ENCODE measurements around the gene SMOC1.

SMOC1 gene

GRCh38 chr14:69865701-69866365 is 13.4 kb upstream of the SMOC1 start:
- DNase-seq: no peak

DNA sequence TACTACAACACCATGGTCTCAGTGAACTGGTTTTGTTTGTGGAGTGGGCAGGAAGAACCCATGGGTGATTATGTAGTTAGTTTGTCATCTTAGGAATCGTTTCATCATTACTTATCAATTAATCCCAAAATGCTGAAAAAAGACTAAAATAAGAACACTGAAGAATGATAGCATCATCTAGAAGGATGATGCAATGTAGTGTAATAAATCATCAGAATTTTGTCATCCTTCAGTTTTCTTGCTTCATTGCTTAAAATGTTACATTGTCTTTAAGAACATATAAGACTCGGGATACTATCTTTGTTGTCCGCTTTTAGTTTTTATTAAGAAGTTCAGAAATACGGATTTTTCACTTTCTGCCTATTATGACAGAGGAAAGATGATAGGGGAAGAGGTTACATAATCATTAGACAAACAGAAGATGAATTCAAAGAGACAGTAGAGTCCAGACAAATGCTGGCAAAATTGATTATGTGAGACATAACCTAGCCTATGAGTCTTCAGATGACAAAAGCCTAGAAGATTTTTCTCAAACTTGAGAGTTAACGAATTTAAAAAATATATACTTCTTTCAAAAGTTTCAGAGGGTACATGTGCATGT is 10.8 kb upstream of the SMOC1 start:
- DNase-seq: no peak

DNA sequence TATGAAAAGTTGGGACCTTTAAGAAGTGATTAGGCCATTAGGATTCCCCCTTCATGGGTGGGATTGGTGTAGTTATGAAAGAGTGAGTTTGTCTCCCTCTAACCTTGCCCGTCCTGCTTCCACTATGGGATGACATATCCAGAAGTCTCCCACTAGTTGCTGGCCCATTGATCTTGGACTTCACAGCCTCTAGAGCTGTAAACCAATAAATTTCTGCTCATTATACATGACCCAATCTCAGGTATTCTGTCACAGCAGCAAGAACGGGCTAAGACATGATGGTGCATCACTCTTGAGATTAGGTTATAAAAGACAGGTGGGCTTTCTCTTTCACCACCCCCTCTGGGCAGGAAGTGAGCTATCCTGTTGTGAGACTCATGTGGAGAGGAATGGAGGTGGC is 8.6 kb upstream of the SMOC1 start:
- no peak for DNase-seq

DNA sequence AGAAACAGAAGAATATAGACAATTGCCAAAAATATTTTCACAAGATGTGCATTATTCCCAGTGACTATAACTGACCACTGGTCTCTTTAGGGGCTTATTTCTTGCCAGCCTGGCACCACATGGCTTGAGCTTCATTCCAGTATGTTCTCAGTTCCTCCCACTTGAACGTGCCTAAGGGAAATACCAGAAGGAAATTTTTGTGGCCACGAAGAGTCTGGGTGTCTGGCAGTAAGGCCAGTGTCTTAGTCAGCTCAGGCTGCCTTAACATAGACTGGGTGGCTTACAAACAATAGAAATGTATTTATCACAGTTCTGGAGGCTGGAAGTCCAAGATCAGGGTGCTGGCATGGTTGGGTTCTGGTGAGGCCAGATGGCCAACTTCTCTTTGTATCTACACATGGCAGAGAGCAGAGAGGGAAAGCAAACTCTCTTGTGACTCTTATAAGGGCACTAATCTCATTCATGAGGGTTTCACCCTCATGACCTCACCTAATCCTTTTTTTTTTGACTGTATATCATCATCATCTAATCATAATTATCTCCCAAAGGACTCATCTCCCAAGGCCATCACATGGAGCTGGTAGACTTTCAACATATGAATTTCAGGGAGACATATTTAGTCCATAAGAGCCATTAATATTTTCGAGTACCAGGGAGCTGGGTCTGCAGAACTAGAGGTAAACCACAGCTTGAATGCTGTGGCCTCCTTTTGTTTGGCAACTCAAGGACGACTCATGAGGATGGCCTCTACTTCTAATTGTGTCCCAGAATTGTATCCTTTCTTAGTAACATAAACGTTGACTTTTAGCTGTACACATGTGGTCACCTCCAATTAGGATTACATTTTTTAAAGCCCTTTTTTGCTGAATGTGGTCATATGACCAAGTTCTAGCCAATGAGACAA is 5.1 kb upstream of the SMOC1 start:
- no peak for DNase-seq

DNA sequence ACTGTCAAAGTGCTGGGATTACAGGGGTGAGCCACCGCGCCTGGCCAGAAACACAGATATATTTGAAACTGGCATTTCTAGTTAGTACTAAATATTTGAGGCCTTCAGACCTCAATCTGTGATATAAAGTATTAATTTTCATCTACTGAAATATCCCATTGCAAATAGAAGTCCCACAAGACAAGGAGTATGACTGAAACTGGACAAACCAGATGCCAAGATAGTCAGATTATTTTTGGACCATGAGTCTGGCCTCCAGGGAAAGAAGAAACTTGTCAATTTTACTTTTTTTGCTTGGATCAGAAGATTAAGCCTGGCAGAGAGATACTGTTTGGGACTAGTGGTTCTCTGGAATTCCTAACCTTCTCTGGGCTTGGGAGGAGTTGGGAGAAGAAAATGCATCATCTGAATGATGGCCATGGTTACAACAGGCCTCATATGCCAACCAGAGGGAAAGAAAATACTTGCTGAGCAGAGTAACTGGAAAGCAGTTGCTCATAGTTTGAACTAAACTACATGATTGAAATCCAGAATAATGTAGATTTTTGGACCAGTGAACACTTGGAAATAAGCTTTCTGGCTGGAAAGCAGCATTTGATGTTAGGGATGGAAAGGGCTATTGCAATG is 2.9 kb upstream of the SMOC1 start:
- no peak for DNase-seq

DNA sequence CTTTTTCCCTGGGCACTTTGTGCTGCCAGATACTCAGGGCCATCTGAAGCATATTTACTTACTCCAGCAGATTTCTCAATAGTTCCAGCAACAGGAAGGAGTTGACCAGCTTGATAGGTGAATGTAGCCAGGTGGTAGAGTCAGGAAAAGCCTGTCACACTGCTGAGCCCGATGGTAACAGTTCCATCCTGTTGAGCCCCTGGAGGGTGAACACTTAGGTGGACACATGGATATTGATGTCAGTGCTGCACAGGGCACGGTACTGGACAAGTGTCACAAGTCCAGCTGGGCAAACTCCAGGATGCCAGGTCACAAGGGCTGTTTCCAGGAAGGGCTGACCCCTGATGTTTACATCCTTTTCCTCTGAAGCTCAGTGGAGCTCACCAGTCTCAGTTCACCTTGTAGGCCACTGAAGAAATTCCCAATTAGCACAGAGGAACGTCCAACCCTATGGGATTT is 2.3 kb upstream of the SMOC1 start:
- DNase-seq: no peak

DNA sequence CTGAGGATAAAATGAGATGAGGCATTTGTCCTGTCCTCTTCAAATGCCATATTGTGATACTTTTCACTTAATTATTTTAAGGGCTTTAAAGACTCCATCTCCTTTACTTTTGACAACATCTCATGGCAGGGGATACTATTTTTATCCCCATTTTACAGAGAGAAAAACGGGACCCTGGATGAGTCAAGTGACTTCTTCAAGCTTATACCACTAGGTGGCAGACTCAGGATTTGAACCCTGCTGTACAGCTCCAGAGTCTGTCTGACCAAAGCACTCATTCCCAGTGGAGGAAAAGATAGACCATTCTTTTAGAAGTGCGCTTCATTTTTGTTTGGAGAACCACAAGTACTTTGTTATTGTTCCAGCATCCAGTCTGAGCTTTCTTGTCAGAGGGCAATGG is 1.7 kb upstream of the SMOC1 start:
- no peak for DNase-seq

GRCh38 chr14:69878251-69878650 is 965 bp upstream of the SMOC1 start:
- DNase-seq: no peak

GRCh38 chr14:69880044-69880487 is 850 bp downstream of the SMOC1 start:
- no peak for DNase-seq

GRCh38 chr14:69880893-69881292 is 1.7 kb downstream of the SMOC1 start:
- no peak for DNase-seq

- no peak for DNase-seq
Measured at GRCh38 chr14:69882116-69882864, 3.1 kb downstream of the SMOC1 start.

- no peak for DNase-seq
Measured at GRCh38 chr14:69882915-69883314, 3.7 kb downstream of the SMOC1 start.

GRCh38 chr14:69886453-69887242 is 7.4 kb downstream of the SMOC1 start:
- DNase-seq: no peak

DNA sequence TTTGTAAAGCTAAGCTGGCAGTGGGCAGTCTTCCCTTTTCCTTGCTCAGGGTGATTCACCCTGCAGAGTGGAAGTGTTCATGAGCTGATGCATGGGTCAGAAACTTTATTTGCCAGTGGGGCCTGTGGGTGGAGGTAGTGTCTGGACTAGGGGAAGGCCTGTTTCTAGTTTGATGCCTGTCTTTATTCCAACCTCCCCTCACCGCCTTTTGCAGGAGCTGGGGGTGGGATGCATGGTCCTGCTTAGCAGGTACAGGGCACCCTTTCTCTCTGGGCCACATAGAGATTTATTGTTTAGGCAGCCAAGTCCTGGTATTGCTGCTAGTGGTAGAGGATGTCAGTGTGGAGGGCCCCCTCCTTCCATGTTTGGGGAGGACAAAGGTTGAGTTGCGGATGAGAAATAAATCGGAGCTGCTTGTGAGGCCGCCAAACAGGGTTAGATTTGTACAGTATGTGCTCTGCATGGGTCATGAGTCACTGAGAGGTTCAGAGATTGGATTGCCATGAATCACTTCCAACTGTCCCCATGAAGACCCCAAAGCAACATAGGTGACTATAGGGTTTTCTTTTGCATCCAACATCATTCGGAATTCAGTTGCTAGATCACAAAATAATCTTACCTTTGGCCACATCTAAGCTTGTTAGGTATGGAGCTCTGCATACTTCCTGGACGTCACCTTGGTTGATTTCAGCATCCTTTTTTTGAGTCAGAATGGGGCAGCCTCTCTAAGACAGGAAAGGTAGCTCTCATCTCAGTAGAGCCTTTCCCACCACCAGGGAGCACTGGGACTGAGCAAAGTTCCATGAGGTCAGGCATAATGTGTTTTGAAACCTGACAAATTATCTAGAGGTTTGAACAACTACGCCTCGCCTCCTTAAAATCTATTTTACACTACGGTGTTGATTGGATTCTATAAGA is 8.8 kb downstream of the SMOC1 start:
- DNase-seq: no peak

GRCh38 chr14:69891422-69891821 is 12.2 kb downstream of the SMOC1 start:
- no peak for DNase-seq

- no peak for DNase-seq
Measured at GRCh38 chr14:69895109-69895508, 15.9 kb downstream of the SMOC1 start.

GRCh38 chr14:69896080-69896479 is 16.9 kb downstream of the SMOC1 start:
- no peak for DNase-seq

DNA sequence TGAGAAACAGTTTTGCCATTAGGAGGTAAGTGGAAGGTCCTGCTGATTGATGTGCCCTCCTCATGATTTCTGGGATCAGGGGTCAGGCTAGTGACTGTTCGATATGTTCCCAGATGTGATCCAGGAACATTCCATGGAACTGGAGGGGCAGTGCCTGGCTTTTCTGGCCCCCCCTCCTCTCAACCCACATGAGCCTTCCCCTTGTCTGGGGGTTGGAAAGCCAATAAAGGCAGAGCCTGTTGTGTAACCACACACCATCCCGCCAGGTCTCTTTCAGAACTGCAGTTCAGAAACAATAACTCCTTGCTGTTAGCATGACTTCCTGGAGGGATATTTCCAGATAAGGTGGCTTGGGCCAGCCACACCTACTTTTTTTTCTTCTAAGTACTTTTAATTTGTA is 17.8 kb downstream of the SMOC1 start:
- no peak for DNase-seq

DNA sequence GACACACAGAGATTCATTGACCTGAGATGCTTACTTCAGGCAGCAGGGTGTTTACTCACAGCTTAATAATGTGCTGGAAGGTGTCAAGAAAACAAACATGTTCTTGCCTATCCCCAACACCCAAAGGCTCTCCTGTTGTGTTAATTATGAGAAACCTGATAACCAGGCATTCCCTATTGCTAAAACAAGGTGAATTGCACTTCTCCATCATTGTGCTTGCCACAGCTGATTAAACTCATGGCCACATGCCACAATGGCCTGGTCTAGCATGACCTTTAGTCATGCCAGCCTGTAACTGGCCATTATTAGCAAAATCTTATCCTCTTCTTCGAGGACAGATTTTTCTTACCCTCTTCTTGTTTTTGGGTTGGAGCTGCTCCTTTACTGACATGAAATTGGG is 21.4 kb downstream of the SMOC1 start:
- DNase-seq: no peak

- no peak for DNase-seq
Measured at GRCh38 chr14:69901113-69901951, 22.1 kb downstream of the SMOC1 start.
